OCI-LY1 (cell line): ENCODE measurements around the gene NHLRC4.

Experiments
- CTCF ChIP-seq: fragments of 200-600 bp; sonication (generic), shearing (Covaris generic); IDR thresholded peaks from 2 replicates; pipeline ENCODE4 v1.5.1; 2017; ENCODE audit warnings: mild to moderate bottlenecking, antibody characterized with exemption, low read length, moderate library complexity, mixed read lengths
- EZH2 ChIP-seq: fragments of 200-600 bp; sonication (generic), shearing (Covaris generic); IDR thresholded peaks from 2 replicates; pipeline ENCODE4 v1.8.0; 2017; ENCODE audit warnings: borderline replicate concordance, mixed run types, mild to moderate bottlenecking, antibody characterized with exemption, low read length, moderate library complexity, mixed read lengths

DNA sequence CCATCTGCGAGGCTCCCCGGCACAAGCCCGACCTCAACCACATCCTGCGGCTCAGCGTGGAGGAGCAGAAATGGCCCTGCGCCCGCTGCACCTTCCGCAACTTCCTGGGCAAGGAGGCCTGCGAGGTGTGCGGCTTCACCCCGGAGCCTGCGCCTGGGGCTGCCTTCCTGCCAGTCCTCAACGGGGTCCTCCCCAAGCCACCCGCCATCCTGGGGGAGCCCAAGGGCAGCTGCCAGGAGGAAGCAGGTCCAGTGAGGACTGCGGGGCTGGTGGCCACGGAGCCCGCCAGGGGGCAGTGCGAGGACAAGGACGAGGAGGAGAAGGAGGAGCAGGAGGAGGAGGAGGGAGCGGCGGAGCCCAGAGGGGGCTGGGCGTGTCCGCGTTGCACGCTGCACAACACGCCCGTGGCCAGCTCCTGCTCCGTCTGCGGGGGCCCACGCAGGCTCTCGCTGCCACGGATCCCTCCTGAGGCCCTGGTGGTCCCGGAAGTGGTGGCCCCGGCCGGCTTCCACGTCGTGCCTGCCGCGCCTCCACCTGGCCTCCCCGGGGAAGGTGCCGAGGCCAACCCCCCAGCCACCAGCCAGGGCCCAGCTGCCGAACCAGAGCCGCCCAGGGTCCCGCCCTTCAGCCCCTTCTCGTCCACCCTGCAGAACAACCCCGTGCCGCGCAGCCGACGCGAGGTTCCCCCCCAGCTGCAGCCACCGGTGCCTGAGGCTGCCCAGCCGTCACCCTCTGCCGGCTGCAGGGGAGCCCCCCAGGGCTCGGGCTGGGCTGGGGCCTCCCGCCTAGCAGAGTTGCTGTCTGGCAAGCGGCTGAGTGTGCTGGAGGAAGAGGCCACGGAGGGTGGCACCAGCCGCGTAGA is 19.7 kb upstream of the NHLRC4 start:
- TF ChIP-seq CTCF (peak; percentile 44; the same call in 1 of the 2 replicates), EZH2 (no peak)
